Measurements from ENCODE around the gene FOXP1.

Gene FOXP1

GRCh38 chr3:71010726-71011455 lies 572.6 kb downstream of the FOXP1 start:
- no peak for DNase-seq

- no peak for DNase-seq
Observed at GRCh38 chr3:71008350-71008935, 575.1 kb downstream of the FOXP1 start.

- no peak for DNase-seq
Observed at GRCh38 chr3:71006810-71007785, 576.4 kb downstream of the FOXP1 start.

- no peak for DNase-seq
Observed at GRCh38 chr3:71005702-71006321, 577.7 kb downstream of the FOXP1 start.

- DNase-seq = no peak
Observed at GRCh38 chr3:71003511-71003910, 580.0 kb downstream of the FOXP1 start.

GRCh38 chr3:71002298-71002697 lies 581.2 kb downstream of the FOXP1 start:
- DNase-seq = no peak

- DNase-seq = no peak
Observed at GRCh38 chr3:71001303-71001830, 582.2 kb downstream of the FOXP1 start.

- no peak for DNase-seq
Observed at GRCh38 chr3:71000483-71000882, 583.0 kb downstream of the FOXP1 start.

GRCh38 chr3:70999730-71000129 lies 583.8 kb downstream of the FOXP1 start:
- no peak for DNase-seq

- no peak for DNase-seq
Observed at GRCh38 chr3:70996082-70996481, 587.4 kb downstream of the FOXP1 start.

- DNase-seq = no peak
Observed at GRCh38 chr3:70994644-70995043, 588.9 kb downstream of the FOXP1 start.

- no peak for DNase-seq
Observed at GRCh38 chr3:70992562-70993204, 590.8 kb downstream of the FOXP1 start.

- DNase-seq = no peak
Observed at GRCh38 chr3:70992131-70992530, 591.4 kb downstream of the FOXP1 start.

- no peak for DNase-seq
Observed at GRCh38 chr3:70990723-70991122, 592.8 kb downstream of the FOXP1 start.

GRCh38 chr3:70990185-70990584 lies 593.3 kb downstream of the FOXP1 start:
- no peak for DNase-seq

- no peak for DNase-seq
Observed at GRCh38 chr3:70989174-70989573, 594.4 kb downstream of the FOXP1 start.

- DNase-seq = no peak
Observed at GRCh38 chr3:70988111-70988510, 595.4 kb downstream of the FOXP1 start.

- no peak for DNase-seq
Observed at GRCh38 chr3:70985572-70985971, 598.0 kb downstream of the FOXP1 start.

- no peak for DNase-seq
Observed at GRCh38 chr3:70984776-70985482, 598.6 kb downstream of the FOXP1 start.

- DNase-seq = no peak
Observed at GRCh38 chr3:70982700-70983140, 600.8 kb downstream of the FOXP1 start.

- no peak for DNase-seq
Observed at GRCh38 chr3:70982284-70982683, 601.2 kb downstream of the FOXP1 start.
